HG03280 (cell line): ENCODE data around the gene ERO1A.
"Not testable (repeated sequence)": the region's sequence is repeated elsewhere in the genome, so short reads cannot be mapped to it uniquely, and the experiment has no call there.

Experiments
- ATAC-seq: cut with Tn5 transposase; IDR thresholded peaks from one replicate; pipeline ENCODE4 v1.9.1; 2021; ENCODE audit warnings: mild to moderate bottlenecking, moderate library complexity; ENCODE audit not compliant: unreplicated experiment

ERO1A gene, protein sequence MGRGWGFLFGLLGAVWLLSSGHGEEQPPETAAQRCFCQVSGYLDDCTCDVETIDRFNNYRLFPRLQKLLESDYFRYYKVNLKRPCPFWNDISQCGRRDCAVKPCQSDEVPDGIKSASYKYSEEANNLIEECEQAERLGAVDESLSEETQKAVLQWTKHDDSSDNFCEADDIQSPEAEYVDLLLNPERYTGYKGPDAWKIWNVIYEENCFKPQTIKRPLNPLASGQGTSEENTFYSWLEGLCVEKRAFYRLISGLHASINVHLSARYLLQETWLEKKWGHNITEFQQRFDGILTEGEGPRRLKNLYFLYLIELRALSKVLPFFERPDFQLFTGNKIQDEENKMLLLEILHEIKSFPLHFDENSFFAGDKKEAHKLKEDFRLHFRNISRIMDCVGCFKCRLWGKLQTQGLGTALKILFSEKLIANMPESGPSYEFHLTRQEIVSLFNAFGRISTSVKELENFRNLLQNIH

GRCh38 chr14:52695481-52696091, at the start of gene ERO1A:
Gene ERO1A (minus strand): TSS chr14:52695558. CDS start chr14:52695481, 77 bp downstream.
- peak; percentile 71 for ATAC-seq

- ATAC-seq = no peak
Observed at GRCh38 chr14:52741865-52742264, 46.5 kb upstream of the ERO1A start.

DNA sequence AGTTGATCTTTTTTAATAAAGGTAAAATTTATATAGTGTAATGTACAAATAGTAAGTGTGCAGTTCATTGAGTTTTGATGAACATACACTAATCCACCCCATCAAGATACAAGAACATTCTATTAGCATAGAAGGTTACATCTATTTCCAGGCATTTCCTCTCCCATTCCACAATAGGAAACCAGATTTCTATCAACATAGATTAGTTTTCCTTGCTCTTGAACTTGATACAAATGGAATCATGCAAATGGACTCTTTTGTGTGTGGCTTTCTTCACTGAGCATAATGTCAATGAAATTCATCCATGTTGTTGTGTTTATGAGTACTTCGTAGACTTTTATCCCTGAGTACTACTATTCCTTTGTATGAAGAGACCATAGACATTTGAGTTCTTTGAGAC, 45.4 kb upstream of the ERO1A start:
- no peak for ATAC-seq

DNA sequence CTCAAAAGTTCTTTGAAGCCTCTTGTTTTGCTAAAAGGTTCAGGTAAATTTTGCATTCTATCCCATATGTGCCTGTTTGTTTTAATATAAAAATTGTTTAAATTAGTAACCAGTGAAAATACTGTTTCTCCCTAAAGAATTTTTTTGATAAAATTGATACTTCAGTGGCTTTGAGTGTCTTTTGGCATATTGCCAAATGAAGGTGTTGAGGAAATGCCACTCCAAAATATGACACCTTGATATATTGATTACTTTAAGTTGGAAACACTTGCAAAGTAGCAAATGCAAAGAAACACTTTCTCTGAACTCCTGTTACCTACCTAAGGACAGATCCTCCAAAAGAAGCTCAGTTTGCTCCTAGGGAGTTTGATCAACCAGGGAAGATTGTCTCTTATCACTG, 43.1 kb upstream of the ERO1A start:
- ATAC-seq = no peak

- ATAC-seq = no peak
Observed at GRCh38 chr14:52735921-52736489, 40.6 kb upstream of the ERO1A start.

DNA sequence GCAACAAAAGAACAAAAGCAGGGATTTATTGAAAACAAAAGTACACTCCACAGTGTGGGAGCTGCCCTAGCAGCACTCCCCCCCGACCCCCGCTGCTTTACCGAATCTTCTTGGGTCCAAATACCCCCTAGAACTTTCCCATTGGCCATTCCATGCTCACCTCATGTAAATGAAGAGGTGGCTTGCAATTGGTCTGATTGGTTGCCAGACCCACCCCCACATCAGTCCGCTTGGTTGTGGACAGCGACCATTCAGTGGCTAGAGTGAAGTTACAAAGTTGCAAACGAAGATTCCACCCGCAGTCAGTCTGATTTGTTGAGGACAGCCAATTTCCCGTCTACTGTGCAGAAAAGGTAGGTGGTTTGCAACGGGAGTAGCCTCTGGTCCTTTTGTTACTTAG, 38.5 kb upstream of the ERO1A start:
- ATAC-seq = no peak

DNA sequence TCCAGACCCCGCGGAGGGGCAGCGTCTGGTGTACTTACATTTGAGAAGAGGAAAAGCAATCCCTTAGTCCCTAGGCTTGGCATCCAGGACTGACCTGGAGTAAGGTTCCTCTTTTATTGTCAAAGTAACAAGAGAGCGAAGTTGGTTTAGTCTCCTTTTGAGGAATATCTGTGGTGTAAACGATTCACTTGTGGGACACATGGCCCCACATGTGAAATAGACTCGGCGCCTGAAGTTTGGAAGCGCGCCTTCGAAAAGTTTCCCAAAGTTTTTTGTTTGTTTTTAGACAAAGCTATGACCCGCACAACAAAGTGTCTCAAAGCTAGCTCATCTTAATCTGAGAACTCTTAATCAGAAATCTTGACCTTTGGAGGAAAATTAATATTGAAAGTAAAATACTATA, 35.4 kb upstream of the ERO1A start:
- ATAC-seq = no peak

DNA sequence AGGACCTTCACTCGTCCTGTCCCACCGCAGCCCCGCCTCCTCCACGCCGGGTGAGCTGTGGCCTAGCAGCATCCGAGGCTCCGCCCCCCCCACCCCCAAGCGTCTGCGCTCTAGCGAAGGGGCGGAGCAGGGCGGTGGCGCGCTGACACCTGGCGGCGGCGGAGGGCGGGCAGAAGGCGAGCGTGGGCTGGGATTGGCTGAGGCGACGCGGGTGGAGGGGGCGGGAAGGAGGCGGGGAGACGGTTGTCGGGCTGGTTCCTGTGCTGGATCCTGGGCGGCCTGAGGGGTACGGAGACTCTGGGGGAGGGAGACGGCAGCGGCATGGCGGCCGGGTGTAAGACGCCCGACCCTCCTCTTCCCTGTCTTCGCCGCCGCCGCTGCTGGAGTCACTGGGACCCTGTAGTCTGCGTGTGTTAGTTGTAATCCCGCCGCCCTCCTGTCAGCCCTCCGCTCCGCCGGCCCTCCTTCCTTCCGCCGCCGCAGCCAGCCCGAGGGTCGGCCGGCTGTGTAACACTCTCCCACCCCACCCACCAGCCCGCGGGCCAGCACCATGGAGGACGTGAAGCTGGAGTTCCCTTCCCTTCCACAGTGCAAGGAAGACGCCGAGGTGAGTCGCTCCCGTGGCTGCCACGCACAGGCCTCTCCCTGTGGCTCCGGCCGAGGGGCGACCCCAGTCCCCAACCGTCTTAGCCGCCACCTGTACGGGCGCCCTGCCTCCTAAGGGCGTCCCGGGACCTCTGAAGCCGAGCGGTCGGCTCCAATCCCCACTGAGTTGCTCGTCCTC, 34.8 kb upstream of the ERO1A start, which contains the start of gene STYX:
Gene STYX (plus strand): TSS at position 242 of the 784 bp plus-strand sequence. CDS start 309 bp downstream, at position 551.
- peak; percentile 96 for ATAC-seq

DNA sequence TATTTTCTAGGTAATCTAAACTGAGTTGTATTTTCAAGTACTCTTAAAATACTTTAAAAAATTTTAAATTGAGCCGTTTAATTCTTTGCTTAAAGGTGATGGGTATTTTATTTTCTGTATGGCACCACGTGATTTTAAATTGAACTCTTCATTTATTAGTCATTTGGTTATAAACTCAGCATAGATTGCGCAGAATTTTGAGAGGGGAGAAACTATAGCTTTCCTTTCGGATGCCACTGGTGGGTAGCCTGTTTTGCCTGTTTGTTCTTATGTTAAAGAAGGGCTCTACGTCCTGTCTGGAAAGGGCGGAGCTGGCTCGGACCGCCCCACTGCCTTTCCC, 34.2 kb upstream of the ERO1A start:
- no peak for ATAC-seq

DNA sequence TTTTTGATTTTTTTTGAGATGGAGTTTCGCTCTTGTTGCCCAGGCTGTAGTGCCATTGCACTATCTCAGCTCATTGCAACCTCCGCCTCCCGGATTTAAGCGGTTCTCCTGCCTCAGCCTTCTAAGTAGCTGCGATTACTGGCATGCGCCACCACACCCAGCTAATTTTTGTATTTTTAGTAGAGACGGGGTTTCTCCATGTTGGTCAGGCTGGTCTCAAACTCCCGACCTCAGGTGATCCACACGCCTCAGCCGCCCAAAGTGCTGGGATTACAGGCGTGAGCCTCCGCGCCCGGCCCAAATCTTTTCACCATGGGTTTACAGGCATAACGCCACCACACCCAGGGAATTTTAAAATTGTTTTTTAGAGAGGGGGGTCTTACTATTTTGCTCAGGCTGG, 33.7 kb upstream of the ERO1A start:
- not testable (repeated sequence) for ATAC-seq

- not testable (repeated sequence) for ATAC-seq
Observed at GRCh38 chr14:52727509-52727908, 32.2 kb upstream of the ERO1A start.

GRCh38 chr14:52724360-52724644, 28.9 kb upstream of the ERO1A start:
- ATAC-seq = no peak

- ATAC-seq = no peak
Observed at GRCh38 chr14:52723514-52724359, 28.4 kb upstream of the ERO1A start.

GRCh38 chr14:52716155-52716554, 20.8 kb upstream of the ERO1A start:
- no peak for ATAC-seq

DNA sequence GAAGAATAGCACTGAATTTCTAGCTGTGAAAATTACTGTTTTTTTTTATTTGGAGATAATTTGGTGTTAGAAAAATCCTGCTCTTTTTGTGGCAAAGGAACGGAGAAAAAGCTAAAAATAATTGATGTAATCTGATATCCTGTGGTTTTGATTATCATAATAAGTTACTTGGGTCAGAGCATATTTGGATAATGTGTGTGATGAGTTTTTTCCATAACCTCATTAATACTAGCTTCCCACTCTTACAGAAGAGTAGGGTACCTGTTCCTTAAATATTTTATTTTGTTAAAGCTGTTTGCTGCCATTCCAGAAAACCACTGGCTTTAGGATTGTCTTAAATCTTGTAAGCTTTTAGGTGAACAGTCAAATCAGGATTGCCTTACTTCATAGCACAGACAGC, 16.3 kb upstream of the ERO1A start:
- ATAC-seq = no peak

DNA sequence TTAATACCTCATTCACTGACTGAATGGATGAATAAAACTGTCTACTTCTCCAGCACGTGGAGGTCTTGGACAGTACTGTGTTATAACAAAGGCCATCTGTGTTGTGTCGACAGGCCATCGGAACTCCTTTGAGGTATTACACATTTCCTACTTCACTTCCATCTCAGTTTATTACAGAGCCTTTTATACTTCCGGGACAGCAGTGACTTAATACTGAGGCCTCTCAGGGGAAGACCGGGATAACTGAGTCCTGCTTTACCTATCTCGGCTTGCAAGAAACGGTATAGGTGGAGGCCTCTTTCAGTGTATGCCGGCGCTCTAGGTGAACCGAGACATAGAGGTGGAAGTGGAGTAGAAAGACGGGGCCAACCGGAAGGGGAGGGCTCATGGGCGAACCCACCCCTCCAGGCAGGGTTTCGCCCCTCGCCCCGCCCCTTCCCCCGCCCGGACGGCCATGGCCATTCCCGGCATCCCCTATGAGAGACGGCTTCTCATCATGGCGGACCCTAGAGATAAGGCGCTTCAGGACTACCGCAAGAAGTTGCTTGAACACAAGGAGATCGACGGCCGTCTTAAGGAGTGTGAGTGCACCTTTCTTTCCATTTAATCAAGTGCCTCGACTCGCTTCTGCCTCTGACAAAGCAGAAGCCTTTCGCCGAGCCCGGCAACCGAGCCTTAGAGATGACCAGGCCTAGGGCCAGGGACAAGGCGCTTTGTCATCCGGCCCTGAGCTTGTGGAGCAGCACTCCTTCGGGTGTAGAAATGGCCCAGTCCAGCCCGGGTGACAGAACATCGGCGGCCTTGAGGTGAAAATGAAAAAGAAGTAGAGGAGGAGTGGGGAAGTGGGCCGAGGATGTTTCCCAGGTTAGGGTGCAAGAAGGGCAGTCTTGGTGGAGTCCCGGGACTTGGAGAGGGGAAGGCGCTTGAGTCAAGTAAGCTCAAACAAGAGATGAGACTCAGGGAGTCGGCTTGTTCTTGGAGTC, 11.7 kb upstream of the ERO1A start, which contains the start of gene PSMC6:
Gene PSMC6 (plus strand): TSS at position 477 of the 983 bp plus-strand sequence. CDS start 20 bp downstream, at position 497.
- peak; percentile 96 for ATAC-seq

DNA sequence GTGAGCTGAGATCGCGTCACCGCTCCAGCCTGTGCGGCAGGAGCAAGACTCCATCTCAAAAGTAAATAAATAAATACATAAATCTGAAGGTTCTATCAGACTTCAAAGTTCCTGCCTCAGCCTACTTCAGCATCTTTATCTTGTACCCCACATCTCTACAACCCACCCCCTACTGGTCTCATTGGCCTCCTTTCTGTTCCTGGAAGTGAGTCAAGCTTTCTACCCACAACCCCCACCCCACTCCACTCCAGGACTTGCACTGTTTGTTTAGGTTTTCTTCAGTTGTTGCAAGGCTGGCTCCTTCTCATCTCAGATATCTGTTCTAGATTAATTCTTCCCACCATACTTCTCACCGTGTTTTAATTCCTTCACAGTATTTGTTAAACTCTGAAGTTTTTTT, 10.9 kb upstream of the ERO1A start:
- ATAC-seq = no peak

DNA sequence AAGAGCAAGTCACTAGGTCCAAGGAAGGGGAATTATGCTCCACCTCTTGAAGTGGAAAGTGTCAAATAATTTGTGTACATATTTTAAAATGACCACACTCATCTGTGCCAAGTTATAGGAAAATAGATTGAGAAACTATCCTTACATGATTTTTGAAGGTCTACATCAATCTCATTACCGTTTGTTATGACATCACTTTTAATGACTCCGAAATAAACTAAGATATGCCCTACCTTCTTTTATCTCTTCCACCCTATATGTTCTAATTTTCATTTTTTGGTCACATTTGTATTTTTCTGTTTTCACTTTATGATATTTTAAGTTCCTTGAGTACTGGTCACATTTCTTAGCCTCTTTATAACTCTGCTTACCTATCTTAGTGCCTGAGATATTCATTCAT, 8.3 kb upstream of the ERO1A start:
- ATAC-seq = no peak

DNA sequence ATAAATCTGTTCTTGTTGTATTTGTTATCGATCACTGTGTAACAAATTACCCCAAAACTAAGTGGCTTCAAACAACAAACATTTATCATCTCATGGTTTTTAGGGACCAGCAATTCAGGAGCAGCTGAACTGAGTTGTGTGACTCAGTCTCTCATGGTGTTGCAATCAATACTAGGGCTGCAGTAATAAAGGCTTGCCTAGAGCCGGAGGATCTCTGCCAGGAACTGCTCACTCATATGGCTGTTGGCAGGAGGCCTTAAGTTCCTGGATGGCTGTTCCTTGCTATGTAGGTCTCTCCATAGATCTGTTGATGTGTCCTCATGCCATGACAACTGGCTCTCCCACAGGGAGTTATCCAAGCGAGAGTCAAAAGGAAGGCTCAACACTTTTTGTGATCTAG, 7.9 kb upstream of the ERO1A start:
- no peak for ATAC-seq
